HepG2 (cell line): Measurements from ENCODE around the gene CEBPE. TPM values are rescaled to one million over a fixed set of nuclear protein-coding genes. Genes with fewer than 3 reads are reported as not detected.

ENCODE experiments used
- ARID3A ChIP-seq: IDR thresholded peaks from 2 replicates; pipeline ENCODE4 v1.6.1; 2012; ENCODE audit warnings: low read depth, low read length, improper control_type of control experiment
- ATF7 ChIP-seq, 2 experiments: fragments of 450-650 bp in 1 of 2; sonication (generic) in 1 of 2; formaldehyde crosslinking in 1 of 2; IDR thresholded peaks; 2 replicates each; pipeline versions ENCODE4 v1.4.0 to v1.6.1; 2016 to 2020; ENCODE audit warnings: antibody characterized with exemption in 1 of 2, mild to moderate bottlenecking in 1 of 2, missing genetic modification reagents in 1 of 2
- HOXA5 ChIP-seq: sonication (generic); formaldehyde crosslinking; IDR thresholded peaks from 2 replicates; pipeline ENCODE4 v1.4.0; 2020; ENCODE audit warnings: missing genetic modification reagents
- KDM3A ChIP-seq: IDR thresholded peaks from 2 replicates; pipeline ENCODE4 v1.6.1; 2018; ENCODE audit warnings: low read depth, missing compliant biosample characterization
- MXD3 ChIP-seq: IDR thresholded peaks from 2 replicates; pipeline ENCODE4 v1.6.1; 2016; ENCODE audit warnings: mild to moderate bottlenecking, missing biosample characterization, missing genetic modification reagents
- SMAD1 ChIP-seq: sonication (generic); formaldehyde crosslinking; IDR thresholded peaks from 2 replicates; pipeline ENCODE4 v1.4.0; 2020; ENCODE audit warnings: missing genetic modification reagents, low read depth, mild to moderate bottlenecking, borderline replicate concordance
- UBTF ChIP-seq: sonication (generic); formaldehyde crosslinking; IDR thresholded peaks from 2 replicates; pipeline ENCODE4 v1.4.0; 2020; ENCODE audit warnings: mild to moderate bottlenecking, missing genetic modification reagents
- ZNF367 ChIP-seq: sonication (generic); formaldehyde crosslinking; IDR thresholded peaks from 2 replicates; pipeline ENCODE4 v1.4.0; 2020; ENCODE audit warnings: missing genetic modification reagents, borderline replicate concordance
- ZNF770 ChIP-seq: sonication (generic); formaldehyde crosslinking; IDR thresholded peaks from 2 replicates; pipeline ENCODE4 v1.5.0; 2020; ENCODE audit warnings: mild to moderate bottlenecking, missing genetic modification reagents
- polyA plus RNA-seq, 8 experiments: library from polyadenylated mRNA; depleted of rRNA in 3 of 8; stranded (reverse) in 7 of 8; unstranded in 1 of 8; fragments of >200 nt; fragmentation: Illumina TruSeq in 4 of 8; extraction: Trizol in 4 of 8; gene quantifications; 2 replicates each; pipeline versions ENCODE4 v1.2.1 to v1.2.3, GENCODE V29; 2011 to 2016; ENCODE audit warnings: low read depth in 4 of 8, missing spikeins in 1 of 8, mixed read lengths in 1 of 8; ENCODE audit not compliant: insufficient read depth in 1 of 8
- total RNA-seq, 5 experiments: library from RNA; depleted of rRNA; stranded (reverse); fragments of >200 nt; fragmentation: Illumina TruSeq; extraction: Trizol; gene quantifications; 2 replicates each; pipeline ENCODE4 v1.2.3, GENCODE V29; 2016; ENCODE audit warnings: low read depth in 1 of 5
- TF ChIP-seq, protein P1 (sequence below): sonication (generic); formaldehyde crosslinking; IDR thresholded peaks from one replicate; pipeline ENCODE4 v1.5.1; 2020; ENCODE audit warnings: mild to moderate bottlenecking, missing genetic modification reagents; ENCODE audit errors: not compliant biosample characterization

Gene CEBPE
- total and polyA plus RNA-seq, 2 of the 13 experiments (the other 11 are each of a cell fraction or from before 2014, with no cell fraction given), result 0.09 to 0.11 TPM

- TF ChIP-seq SMAD1 (CRISPR knock-in tag) (peak; percentile 96; the same call in 1 of the 2 replicates), ZNF770 (CRISPR knock-in tag) (peak; percentile 74), MXD3 (peak; percentile 48; the same call in 1 of the 2 replicates), HOXA5 (CRISPR knock-in tag) (no peak), ZNF367 (CRISPR knock-in tag) (no peak), ATF7 (IDR thresholded peaks at IDR 0.05) (no peak), ATF7 (CRISPR knock-in tag; IDR thresholded peaks at IDR 0.05) (no peak), UBTF (CRISPR knock-in tag) (peak; percentile 46; the same call in 1 of the 2 replicates), ARID3A (no peak), KDM3A (peak; percentile 39; the same call in 1 of the 2 replicates)
- TF ChIP-seq, protein P1, sequence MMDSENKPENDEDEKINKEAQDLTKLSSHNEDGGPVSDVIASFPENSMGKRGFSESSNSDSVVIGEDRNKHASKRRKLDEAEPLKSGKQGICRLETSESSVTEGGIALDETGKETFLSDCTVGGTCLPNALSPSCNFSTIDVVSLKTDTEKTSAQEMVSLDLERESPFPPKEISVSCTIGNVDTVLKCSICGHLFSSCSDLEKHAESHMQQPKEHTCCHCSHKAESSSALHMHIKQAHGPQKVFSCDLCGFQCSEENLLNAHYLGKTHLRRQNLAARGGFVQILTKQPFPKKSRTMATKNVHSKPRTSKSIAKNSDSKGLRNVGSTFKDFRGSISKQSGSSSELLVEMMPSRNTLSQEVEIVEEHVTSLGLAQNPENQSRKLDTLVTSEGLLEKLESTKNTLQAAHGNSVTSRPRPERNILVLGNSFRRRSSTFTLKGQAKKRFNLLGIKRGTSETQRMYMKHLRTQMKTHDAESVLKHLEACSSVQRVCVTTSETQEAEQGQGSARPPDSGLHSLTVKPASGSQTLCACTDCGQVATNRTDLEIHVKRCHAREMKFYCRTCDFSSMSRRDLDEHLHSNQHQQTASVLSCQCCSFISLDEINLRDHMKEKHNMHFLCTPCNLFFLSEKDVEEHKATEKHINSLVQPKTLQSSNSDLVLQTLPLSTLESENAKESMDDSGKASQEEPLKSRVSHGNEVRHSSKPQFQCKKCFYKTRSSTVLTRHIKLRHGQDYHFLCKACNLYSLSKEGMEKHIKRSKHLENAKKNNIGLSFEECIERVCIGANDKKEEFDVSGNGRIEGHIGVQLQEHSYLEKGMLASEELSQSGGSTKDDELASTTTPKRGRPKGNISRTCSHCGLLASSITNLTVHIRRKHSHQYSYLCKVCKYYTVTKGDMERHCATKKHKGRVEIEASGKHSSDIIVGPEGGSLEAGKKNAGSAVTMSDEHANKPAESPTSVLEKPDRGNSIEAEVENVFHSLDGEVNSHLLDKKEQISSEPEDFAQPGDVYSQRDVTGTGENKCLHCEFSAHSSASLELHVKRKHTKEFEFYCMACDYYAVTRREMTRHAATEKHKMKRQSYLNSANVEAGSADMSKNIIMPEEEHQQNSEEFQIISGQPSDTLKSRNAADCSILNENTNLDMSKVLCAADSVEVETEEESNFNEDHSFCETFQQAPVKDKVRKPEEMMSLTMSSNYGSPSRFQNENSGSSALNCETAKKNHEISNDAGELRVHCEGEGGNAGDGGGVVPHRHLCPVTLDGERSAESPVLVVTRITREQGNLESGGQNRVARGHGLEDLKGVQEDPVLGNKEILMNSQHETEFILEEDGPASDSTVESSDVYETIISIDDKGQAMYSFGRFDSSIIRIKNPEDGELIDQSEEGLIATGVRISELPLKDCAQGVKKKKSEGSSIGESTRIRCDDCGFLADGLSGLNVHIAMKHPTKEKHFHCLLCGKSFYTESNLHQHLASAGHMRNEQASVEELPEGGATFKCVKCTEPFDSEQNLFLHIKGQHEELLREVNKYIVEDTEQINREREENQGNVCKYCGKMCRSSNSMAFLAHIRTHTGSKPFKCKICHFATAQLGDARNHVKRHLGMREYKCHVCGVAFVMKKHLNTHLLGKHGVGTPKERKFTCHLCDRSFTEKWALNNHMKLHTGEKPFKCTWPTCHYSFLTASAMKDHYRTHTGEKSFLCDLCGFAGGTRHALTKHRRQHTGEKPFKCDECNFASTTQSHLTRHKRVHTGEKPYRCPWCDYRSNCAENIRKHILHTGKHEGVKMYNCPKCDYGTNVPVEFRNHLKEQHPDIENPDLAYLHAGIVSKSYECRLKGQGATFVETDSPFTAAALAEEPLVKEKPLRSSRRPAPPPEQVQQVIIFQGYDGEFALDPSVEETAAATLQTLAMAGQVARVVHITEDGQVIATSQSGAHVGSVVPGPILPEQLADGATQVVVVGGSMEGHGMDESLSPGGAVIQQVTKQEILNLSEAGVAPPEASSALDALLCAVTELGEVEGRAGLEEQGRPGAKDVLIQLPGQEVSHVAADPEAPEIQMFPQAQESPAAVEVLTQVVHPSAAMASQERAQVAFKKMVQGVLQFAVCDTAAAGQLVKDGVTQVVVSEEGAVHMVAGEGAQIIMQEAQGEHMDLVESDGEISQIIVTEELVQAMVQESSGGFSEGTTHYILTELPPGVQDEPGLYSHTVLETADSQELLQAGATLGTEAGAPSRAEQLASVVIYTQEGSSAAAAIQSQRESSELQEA (CRISPR knock-in tag), result peak; percentile 78
These were observed 47.7 kb downstream of the CEBPE start (continued) for GRCh38 chr14:23071244-23071920.
